DOHH2 (cell line): Measurements from ENCODE around the gene PACSIN1.

ENCODE experiments used
- H3F3A ChIP-seq: fragments of 200-600 bp; sonication (generic), shearing (Covaris generic); 2 replicates; pipeline ENCODE4 v1.6.0; 2016; ENCODE audit warnings: antibody characterized with exemption, mild to moderate bottlenecking; ENCODE audit not compliant: control insufficient read depth, insufficient read depth
- H3K27ac ChIP-seq: fragments of 200-600 bp; sonication (generic); 2 replicates; pipeline ENCODE4 v1.5.1; 2014; ENCODE audit warnings: low read depth, mild to moderate bottlenecking, low read length, moderate library complexity
- H3K27me3 ChIP-seq: fragments of 200-600 bp; sonication (generic); 2 replicates; pipeline ENCODE4 v1.6.1; 2014; ENCODE audit warnings: mild to moderate bottlenecking, low read length, mixed read lengths; ENCODE audit not compliant: control insufficient read depth
- H3K36me3 ChIP-seq: fragments of 200-600 bp; sonication (generic); 2 replicates; pipeline ENCODE4 v1.6.1; 2014; ENCODE audit warnings: mild to moderate bottlenecking, low read length, moderate library complexity, mixed read lengths; ENCODE audit not compliant: control insufficient read depth
- H3K4me1 ChIP-seq: fragments of 200-600 bp; sonication (generic); 2 replicates; pipeline ENCODE4 v1.6.1; 2014; ENCODE audit warnings: mild to moderate bottlenecking, low read length, mixed read lengths; ENCODE audit not compliant: control insufficient read depth
- H3K4me2 ChIP-seq: fragments of 200-600 bp; sonication (generic); 2 replicates; pipeline ENCODE4 v1.6.0; 2014; ENCODE audit warnings: mild to moderate bottlenecking, low read length, moderate library complexity
- H3K4me3 ChIP-seq: fragments of 200-600 bp; sonication (generic); 2 replicates; pipeline ENCODE4 v1.5.1; 2014; ENCODE audit warnings: mild to moderate bottlenecking, low read length, mixed read lengths
- H3K79me2 ChIP-seq: fragments of 200-600 bp; sonication (generic); 2 replicates; pipeline ENCODE4 v1.6.1; 2014; ENCODE audit warnings: mild to moderate bottlenecking, low read length, mixed read lengths; ENCODE audit not compliant: control insufficient read depth
- H3K9me2 ChIP-seq: fragments of 200-600 bp; sonication (generic); replicated peaks from 2 replicates; pipeline ENCODE4 v1.6.1; 2014; ENCODE audit warnings: mild to moderate bottlenecking, low read length, mixed read lengths; ENCODE audit not compliant: control insufficient read depth
- H3K9me3 ChIP-seq: fragments of 200-600 bp; sonication (generic); 2 replicates; pipeline ENCODE4 v1.6.1; 2014; ENCODE audit warnings: antibody characterized with exemption, low read length, mixed read lengths; ENCODE audit not compliant: control insufficient read depth, insufficient read depth
- H4K20me1 ChIP-seq: fragments of 200-600 bp; sonication (generic); 2 replicates; pipeline ENCODE4 v1.6.0; 2014; ENCODE audit warnings: low read depth, mild to moderate bottlenecking, antibody characterized with exemption, low read length, moderate library complexity; ENCODE audit not compliant: control insufficient read depth, insufficient read depth
- EZH2phosphoT487 ChIP-seq: fragments of 200-600 bp; sonication (generic); IDR thresholded peaks from 2 replicates; pipeline ENCODE4 v1.6.1; 2017; ENCODE audit warnings: borderline replicate concordance, mild to moderate bottlenecking, antibody characterized with exemption, low read length, moderate library complexity, mixed read lengths
- TF ChIP-seq, protein P1 (sequence below): fragments of 200-600 bp; sonication (generic); IDR thresholded peaks from one replicate; pipeline ENCODE4 v1.5.1; 2014; ENCODE audit warnings: antibody characterized with exemption, mild to moderate bottlenecking, low read depth, low read length; ENCODE audit not compliant: poor library complexity, severe bottlenecking

PACSIN1 gene

DNA sequence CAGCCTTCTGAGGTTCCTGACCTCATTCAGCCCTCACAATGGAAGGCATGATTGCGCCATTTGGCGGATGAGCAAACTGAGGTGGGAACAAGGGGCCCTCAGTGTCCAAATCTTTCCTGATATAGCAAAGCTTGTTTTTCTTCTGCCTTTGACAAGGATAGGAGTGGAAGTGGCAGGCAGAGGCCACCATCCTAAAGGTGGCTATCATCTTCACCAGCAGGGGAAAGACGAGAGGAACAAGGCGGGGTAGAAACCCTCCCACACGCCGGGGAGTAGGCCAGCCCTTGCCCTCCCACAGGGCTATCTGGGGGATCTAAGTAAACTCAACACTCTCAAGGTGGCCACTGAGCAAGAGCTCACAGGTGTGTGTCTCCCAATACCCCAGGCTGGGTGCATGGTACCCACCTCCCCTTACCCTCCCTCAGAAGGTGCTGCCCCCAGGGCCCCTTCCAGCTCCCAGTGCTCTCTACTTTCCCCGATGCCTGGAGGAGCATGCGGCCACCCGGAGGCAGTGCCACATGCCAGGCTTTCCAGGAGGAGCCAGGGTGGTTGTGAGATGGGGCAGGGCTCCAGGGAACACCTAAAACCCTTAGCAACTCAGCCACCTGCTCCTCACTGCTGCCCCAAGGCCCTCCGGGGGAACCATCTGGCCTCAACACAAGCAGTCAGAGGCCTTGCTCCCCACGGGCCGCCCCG, 79.0 kb downstream of the PACSIN1 start:
- H3K79me2 ChIP-seq: no peaks in the 10 kb centered on the region
- no peak overlapping the region for H3K27ac ChIP-seq
- no peak overlapping the region for H3K4me3 ChIP-seq
- TF ChIP-seq, protein P1, sequence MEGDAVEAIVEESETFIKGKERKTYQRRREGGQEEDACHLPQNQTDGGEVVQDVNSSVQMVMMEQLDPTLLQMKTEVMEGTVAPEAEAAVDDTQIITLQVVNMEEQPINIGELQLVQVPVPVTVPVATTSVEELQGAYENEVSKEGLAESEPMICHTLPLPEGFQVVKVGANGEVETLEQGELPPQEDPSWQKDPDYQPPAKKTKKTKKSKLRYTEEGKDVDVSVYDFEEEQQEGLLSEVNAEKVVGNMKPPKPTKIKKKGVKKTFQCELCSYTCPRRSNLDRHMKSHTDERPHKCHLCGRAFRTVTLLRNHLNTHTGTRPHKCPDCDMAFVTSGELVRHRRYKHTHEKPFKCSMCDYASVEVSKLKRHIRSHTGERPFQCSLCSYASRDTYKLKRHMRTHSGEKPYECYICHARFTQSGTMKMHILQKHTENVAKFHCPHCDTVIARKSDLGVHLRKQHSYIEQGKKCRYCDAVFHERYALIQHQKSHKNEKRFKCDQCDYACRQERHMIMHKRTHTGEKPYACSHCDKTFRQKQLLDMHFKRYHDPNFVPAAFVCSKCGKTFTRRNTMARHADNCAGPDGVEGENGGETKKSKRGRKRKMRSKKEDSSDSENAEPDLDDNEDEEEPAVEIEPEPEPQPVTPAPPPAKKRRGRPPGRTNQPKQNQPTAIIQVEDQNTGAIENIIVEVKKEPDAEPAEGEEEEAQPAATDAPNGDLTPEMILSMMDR: no peak
- TF ChIP-seq EZH2phosphoT487: no peak
- no peaks in the 10 kb centered on the region for H4K20me1 ChIP-seq
- H3K36me3 ChIP-seq: no peaks in the 10 kb centered on the region
- H3K9me2 ChIP-seq: no peaks in the 10 kb centered on the region
- no peaks in the 10 kb centered on the region for H3F3A ChIP-seq
- no peaks in the 10 kb centered on the region for H3K9me3 ChIP-seq
- no peaks in the 10 kb centered on the region for H3K4me1 ChIP-seq
- peaks cover 9% of the 10 kb centered on the region for H3K27me3 ChIP-seq
- no peak overlapping the region for H3K4me2 ChIP-seq

DNA sequence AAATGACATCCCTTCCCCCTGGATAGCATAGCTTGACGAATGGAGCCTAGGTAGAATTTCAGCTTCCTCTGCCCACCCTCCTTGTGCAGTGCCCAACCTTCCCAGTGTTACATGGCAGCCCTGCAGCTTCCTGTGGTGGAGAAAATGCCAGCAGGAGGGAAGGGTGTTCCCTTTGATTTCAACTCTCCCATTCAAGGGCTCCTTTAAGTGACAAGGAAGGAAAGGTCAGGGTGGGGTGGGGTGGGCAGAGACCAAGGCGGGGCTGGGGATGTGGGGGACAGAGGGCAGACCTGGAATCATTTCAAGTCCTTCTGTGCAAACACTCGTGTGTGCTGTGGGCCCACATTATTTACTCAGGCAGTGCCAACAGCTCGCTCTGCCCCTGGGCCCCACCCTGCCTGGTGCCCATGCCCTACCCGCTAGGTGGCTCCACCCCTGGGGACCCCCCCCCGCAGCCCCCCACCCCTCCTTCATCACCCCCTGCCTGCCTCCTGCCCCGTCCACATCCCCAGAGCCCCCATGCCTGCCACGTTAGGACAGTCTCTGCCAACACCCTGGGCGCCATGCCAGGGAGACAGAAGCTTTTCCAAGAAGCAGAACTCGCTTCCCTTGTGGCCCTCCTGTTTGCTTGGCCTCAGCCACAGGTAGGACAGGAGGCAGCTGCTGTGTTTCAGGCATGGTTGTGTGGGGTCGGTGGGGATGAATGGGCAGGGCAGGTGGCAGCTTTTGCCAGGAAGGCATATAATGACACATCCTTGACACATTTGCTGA, 80.9 kb downstream of the PACSIN1 start:
- no peak for TF ChIP-seq EZH2phosphoT487
- TF ChIP-seq, protein P1: no peak
- H3K9me2 ChIP-seq: no peaks in the 10 kb centered on the region
- no peaks in the 10 kb centered on the region for H3K9me3 ChIP-seq
- no peak overlapping the region for H3K27ac ChIP-seq
- no peaks in the 10 kb centered on the region for H3F3A ChIP-seq
- H3K79me2 ChIP-seq: no peaks in the 10 kb centered on the region
- no peaks in the 10 kb centered on the region for H3K4me1 ChIP-seq
- H3K36me3 ChIP-seq: no peaks in the 10 kb centered on the region
- peaks cover 13% of the 10 kb centered on the region for H3K27me3 ChIP-seq
- no peak overlapping the region for H3K4me3 ChIP-seq
- no peaks in the 10 kb centered on the region for H4K20me1 ChIP-seq
- no peak overlapping the region for H3K4me2 ChIP-seq

DNA sequence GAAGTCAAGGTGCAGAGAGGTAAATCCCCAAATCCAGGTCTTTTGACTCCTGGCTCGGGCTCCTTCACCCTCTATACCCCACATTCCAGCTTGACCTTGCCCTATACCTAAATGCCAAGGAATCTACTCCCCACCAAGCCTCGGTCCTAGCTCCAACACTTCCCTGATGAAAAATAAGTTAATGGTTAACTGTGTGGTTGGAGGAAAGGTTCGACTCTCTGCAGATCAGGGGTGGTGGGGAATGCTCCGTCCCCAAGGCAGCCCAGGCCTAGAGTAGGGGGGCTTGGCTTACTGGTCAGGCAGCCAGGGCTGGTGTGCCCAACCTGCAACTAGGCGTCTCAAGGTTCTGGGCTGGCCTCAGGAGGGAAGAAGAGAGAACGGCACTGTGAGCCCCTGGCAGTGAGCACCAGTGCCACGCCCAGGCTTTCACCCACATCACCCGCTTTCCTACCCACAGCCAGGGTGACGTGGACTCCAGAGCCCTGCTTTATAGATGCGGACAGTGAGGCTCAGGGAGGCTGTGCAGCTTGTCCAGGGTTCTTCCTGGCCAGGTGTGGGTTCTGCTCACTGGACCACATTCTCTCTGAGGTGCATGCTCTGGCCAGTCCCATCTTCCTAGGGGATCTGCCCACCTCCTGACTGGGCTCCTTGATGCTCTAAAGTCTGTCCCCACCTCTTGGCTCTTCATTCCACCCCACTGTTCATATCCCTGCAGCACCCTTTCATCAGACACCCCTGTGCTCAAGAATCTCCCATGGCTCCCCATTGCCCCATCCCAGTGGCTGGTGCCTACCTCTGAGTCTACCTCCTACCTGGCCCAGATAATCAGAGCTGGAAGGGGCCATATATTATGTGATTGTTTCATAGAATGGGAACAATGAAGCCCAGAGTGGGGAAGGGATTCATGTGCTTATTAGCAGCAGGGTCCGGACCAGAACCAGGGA, 82.1 kb downstream of the PACSIN1 start:
- H3K4me3 ChIP-seq: no peak overlapping the region
- TF ChIP-seq, protein P1: no peak
- TF ChIP-seq EZH2phosphoT487: no peak
- no peak overlapping the region for H3K27ac ChIP-seq
- no peaks in the 10 kb centered on the region for H3K79me2 ChIP-seq
- H3K36me3 ChIP-seq: no peaks in the 10 kb centered on the region
- H3K9me2 ChIP-seq: no peaks in the 10 kb centered on the region
- no peaks in the 10 kb centered on the region for H3K4me1 ChIP-seq
- no peaks in the 10 kb centered on the region for H3K9me3 ChIP-seq
- H4K20me1 ChIP-seq: no peaks in the 10 kb centered on the region
- H3K27me3 ChIP-seq: peaks cover 13% of the 10 kb centered on the region
- H3F3A ChIP-seq: no peaks in the 10 kb centered on the region
- H3K4me2 ChIP-seq: no peak overlapping the region
